OCI-LY7 (cell line): ENCODE data around the gene NACC2.

ENCODE experiments used
- EZH2phosphoT487 ChIP-seq: fragments of 200-600 bp; sonication (generic); IDR thresholded peaks from 2 replicates; pipeline ENCODE4 v1.6.1; 2018; ENCODE audit warnings: low read depth, borderline replicate concordance, mild to moderate bottlenecking, mixed run types, antibody characterized with exemption, low read length, moderate library complexity, mixed read lengths
- TF ChIP-seq, protein P1 (sequence below): fragments of 200-600 bp; sonication (generic); conservative IDR thresholded peaks from 2 replicates; pipeline ENCODE4 v1.5.1; 2014; ENCODE audit warnings: mild to moderate bottlenecking, antibody characterized with exemption, low read length, moderate library complexity, mixed read lengths

GRCh38 chr9:136058084-136058483, 37.0 kb downstream of the NACC2 start:
- TF ChIP-seq, protein P1, sequence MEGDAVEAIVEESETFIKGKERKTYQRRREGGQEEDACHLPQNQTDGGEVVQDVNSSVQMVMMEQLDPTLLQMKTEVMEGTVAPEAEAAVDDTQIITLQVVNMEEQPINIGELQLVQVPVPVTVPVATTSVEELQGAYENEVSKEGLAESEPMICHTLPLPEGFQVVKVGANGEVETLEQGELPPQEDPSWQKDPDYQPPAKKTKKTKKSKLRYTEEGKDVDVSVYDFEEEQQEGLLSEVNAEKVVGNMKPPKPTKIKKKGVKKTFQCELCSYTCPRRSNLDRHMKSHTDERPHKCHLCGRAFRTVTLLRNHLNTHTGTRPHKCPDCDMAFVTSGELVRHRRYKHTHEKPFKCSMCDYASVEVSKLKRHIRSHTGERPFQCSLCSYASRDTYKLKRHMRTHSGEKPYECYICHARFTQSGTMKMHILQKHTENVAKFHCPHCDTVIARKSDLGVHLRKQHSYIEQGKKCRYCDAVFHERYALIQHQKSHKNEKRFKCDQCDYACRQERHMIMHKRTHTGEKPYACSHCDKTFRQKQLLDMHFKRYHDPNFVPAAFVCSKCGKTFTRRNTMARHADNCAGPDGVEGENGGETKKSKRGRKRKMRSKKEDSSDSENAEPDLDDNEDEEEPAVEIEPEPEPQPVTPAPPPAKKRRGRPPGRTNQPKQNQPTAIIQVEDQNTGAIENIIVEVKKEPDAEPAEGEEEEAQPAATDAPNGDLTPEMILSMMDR = no peak
- no peak for TF ChIP-seq EZH2phosphoT487
